NB4 (cell line): ENCODE data around the gene LRMDA.

Experiments used
- DNase-seq: peaks from one replicate; pipeline ENCODE4 v3.0.0; 2010; ENCODE audit warnings: low read depth
- H3K4me3 ChIP-seq: one replicate; pipeline ENCODE4 v1.5.1; 2011; ENCODE audit warnings: mild to moderate bottlenecking, low read depth, low read length, moderate library complexity
- MYC ChIP-seq: IDR thresholded peaks from 2 replicates; pipeline ENCODE4 v1.6.1; 2011; ENCODE audit warnings: low read depth, low read length
- POLR2A ChIP-seq: IDR thresholded peaks from 2 replicates; pipeline ENCODE4 v1.6.1; 2011; ENCODE audit warnings: mild to moderate bottlenecking; ENCODE audit not compliant: insufficient read length; ENCODE audit errors: extremely low read depth
- TF ChIP-seq, protein P1 (sequence below): IDR thresholded peaks from one replicate; pipeline ENCODE4 v1.5.1; 2012; ENCODE audit warnings: low read depth, low read length
- TF ChIP-seq, protein P2 (sequence below): IDR thresholded peaks from 2 replicates; pipeline ENCODE4 v1.6.1; 2011; ENCODE audit warnings: low read depth, low read length

Gene LRMDA

DNA sequence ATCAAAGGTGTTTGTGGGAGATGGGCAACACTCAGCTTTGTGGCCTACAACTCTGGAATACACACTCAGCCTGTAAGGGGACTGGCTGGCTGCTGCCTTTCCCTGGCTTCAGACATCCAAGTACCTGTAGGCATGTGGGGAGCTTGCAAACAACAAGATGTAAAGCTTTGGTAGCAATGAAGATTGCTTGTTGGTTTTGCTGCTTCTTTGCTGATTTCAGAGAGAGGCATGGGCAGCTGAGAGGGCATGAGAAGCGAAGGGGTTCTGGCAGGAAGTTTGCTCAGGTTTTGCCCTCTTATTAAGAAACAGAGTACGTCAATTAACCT, 434.8 kb downstream of the LRMDA start:
- TF ChIP-seq MYC = no peak
- TF ChIP-seq, protein P1, sequence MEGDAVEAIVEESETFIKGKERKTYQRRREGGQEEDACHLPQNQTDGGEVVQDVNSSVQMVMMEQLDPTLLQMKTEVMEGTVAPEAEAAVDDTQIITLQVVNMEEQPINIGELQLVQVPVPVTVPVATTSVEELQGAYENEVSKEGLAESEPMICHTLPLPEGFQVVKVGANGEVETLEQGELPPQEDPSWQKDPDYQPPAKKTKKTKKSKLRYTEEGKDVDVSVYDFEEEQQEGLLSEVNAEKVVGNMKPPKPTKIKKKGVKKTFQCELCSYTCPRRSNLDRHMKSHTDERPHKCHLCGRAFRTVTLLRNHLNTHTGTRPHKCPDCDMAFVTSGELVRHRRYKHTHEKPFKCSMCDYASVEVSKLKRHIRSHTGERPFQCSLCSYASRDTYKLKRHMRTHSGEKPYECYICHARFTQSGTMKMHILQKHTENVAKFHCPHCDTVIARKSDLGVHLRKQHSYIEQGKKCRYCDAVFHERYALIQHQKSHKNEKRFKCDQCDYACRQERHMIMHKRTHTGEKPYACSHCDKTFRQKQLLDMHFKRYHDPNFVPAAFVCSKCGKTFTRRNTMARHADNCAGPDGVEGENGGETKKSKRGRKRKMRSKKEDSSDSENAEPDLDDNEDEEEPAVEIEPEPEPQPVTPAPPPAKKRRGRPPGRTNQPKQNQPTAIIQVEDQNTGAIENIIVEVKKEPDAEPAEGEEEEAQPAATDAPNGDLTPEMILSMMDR = no peak
- TF ChIP-seq, protein P2, sequence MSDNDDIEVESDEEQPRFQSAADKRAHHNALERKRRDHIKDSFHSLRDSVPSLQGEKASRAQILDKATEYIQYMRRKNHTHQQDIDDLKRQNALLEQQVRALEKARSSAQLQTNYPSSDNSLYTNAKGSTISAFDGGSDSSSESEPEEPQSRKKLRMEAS = no peak
- no peak for TF ChIP-seq POLR2A
- no peak overlapping the region for H3K4me3 ChIP-seq
- no peak for DNase-seq

DNA sequence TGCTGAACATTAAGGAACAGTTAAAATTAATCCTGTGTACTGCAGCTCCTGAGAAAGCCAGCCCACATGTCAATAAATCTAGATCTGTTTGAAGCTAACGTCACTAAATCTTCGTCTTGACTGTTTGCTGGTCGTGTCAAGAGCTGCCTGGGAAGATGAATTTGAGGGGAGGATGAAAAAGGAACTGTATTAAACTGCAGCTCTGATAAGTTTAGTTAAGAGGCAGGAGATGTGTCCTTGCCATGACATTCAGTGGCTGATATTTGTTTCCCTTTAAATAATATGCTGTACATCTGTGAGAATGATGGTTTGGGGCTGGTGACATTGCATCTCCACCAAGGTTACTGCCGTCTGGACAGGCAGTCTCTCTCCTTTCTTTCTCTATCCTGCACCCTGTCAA, 435.3 kb downstream of the LRMDA start:
- TF ChIP-seq, protein P2 = no peak
- TF ChIP-seq, protein P1 = no peak
- TF ChIP-seq MYC (no peak), POLR2A (no peak)

DNA sequence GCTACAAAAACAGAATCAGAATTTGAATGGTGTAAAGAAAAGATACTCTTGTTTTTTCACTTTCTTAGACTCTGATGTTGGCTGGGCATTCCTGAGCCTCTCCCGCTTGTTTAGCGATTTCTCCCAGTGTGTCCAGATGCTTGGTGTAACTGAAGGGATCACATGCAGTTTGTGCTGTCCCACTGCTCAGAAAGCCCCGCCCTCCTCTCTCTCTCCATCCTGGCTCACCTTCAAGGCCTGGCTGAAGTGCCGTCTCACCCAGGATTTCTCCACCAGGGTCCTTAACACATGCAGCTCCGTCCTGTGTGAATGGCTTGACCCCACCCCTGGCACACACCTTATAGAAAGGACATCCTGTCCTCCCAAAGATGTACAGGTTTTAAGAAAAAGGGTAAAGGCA, 437.1 kb downstream of the LRMDA start:
- H3K4me3 ChIP-seq = no peak overlapping the region
- no peak for DNase-seq
- TF ChIP-seq MYC (no peak), POLR2A (no peak)
- TF ChIP-seq, protein P2 = no peak
- TF ChIP-seq, protein P1 = no peak

More for the DNA sequence above, 435.3 kb downstream of the LRMDA start:
- no peak for DNase-seq
- H3K4me3 ChIP-seq = no peak overlapping the region

DNA sequence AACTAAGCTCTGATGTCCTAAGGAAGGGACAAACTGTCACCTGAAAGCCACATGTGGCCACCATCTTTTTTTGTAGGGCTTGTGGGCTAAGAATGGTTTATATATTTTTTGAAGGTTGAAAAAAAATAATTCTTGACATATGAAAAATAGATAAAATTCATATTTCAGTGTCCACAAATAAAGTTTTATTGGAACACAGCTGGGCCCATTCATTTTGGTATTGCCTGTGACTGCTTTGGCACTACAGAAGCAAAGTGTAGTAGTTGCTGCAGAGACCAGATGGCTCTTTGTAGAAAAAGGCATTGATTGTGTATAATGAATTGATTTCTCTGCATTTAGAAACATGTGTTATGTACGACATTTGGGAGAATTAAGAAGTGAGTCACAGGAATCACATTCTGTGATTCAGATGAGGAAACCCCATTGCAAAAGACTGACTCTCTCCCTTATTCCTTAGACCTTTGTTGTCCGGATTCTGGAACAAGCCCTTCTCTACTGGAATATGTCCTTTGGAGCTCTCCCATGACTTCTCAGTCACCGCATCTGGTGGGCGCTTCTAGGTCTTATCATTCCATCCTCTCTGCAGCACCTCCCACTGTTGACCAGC, 438.7 kb downstream of the LRMDA start:
- DNase-seq = no peak
- TF ChIP-seq, protein P1 = no peak
- TF ChIP-seq, protein P2 = no peak
- no peak for TF ChIP-seq POLR2A
- TF ChIP-seq MYC = no peak
- no peak overlapping the region for H3K4me3 ChIP-seq

DNA sequence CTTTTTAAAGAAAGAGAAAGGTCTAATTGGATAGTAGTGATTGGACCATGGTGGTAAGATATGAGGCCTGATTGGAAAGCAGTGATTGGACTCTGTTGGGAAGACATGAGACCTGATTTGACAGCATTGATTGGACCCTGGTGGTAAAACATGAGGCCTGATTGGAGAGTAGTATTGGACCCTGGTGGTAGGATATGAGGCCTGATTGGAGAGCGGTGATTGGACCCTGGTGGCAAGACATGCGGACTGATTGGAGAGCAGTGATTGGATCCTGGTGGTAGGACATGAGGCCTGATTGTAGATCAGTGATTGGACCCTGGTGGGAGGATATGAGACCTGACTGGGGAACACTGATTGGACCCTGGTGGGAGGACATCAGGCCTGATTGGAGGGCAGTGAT, 444.3 kb downstream of the LRMDA start:
- DNase-seq = no peak

DNA sequence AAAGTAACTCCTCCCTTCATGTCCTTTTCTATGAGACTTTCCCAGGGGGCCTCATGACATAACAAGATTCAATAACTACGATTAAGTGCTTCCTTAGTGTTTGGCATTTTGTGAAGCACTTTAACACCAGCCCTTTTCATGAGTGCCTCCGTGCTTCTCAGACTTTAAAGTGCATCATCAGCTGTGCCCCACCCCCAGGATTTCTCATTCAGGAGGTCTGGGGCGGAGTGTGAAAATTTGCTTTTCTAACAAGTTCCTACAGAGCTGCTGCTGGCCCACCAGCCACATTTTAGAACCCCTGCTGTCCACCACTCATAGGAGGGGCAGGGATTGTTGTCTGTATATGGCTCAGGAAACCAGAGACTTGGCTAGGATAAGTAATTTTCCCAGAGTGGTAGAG, 445.3 kb downstream of the LRMDA start:
- no peak for DNase-seq
- no peak overlapping the region for H3K4me3 ChIP-seq
- no peak for TF ChIP-seq MYC
- TF ChIP-seq, protein P1 = no peak
- TF ChIP-seq, protein P2 = no peak
- no peak for TF ChIP-seq POLR2A

More for the DNA sequence above, 444.3 kb downstream of the LRMDA start:
- no peak for TF ChIP-seq POLR2A
- H3K4me3 ChIP-seq = no peak overlapping the region

DNA sequence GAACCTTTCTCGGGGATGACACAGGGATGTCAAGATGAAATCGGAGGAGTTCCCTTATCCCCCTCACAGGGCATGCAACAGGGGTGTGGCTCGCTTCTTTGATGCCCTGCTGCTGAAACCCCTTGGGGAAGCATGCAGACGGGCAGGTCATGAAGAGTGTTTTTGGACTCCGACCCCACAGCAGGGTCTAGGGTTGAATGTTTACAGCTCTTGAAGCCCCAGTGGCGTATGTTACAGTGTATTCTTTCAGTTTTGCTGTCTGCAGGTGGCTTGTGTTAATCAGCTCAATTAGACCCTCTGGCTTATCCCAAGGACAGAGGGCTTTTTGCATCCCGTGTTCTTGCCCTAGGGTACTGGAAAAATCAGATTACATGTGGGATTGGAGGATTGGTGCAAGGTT, 446.5 kb downstream of the LRMDA start:
- TF ChIP-seq, protein P2 = no peak
- TF ChIP-seq MYC (no peak), POLR2A (no peak)
- TF ChIP-seq, protein P1 = no peak
- no peak overlapping the region for H3K4me3 ChIP-seq
- no peak for DNase-seq
